Measurements from ENCODE around the gene ZDHHC13. TPM values are rescaled to one million over a fixed set of nuclear protein-coding genes. Genes with fewer than 3 reads are reported as not detected.

The ZDHHC13 gene
- total RNA-seq, 2 donors from 2014 or later: 26.0 to 29.6 TPM

- WGBS, 2 experiments (ENCODE audit: insufficient coverage in 1 of 2, insufficient read length in 1 of 2): 93 to 95% methylated on average over 3 of the region's 3 CpGs
These were observed 108.6 kb downstream of the ZDHHC13 start for GRCh38 chr11:19225581-19225980.

More at GRCh38 chr11:19225581-19225980, 108.6 kb downstream of the ZDHHC13 start:
- DNase-seq: no peak
- Mint-ChIP-seq H3K4me1 (peaks cover 10% of the 10 kb centered on the region), H3K27me3 (ENCODE audit: insufficient read depth) (peaks cover 58% of the 10 kb centered on the region), H3K9me3 (peaks cover 16% of the 10 kb centered on the region), H3K36me3 (ENCODE audit: low read depth) (peaks cover 48% of the 10 kb centered on the region), H3K4me3 (no peak overlapping the region), H3K27ac (no peak overlapping the region)
- Histone ChIP-seq H3K36me3 (ENCODE audit: control insufficient read depth, insufficient read depth, low read length) (peaks cover 28% of the 10 kb centered on the region), H3K9me3 (ENCODE audit: control insufficient read depth, low read length) (peaks cover 24% of the 10 kb centered on the region), H3K27ac (ENCODE audit: low read depth, low read length) (no peak overlapping the region), H3K4me3 (ENCODE audit: low read length) (no peak overlapping the region), H3K27me3 (ENCODE audit: control insufficient read depth, insufficient read depth, low read length, poor library complexity, severe bottlenecking) (peaks cover 84% of the 10 kb centered on the region), H3K9ac (ENCODE audit: extremely low read depth, low read length, poor library complexity, severe bottlenecking) (no peak overlapping the region), H3K4me1 (ENCODE audit: control insufficient read depth, insufficient read depth, low read length) (no peaks in the 10 kb centered on the region)
- TF ChIP-seq CTCF (conservative IDR thresholded peaks at IDR 0.05): no peak

Other genes with a start within 250 kb of the ZDHHC13 start
- not detected for gene MRGPRX1, start 177.8 kb upstream of the ZDHHC13 start, total RNA-seq
- gene MRGPRX2, start 56.5 kb upstream of the ZDHHC13 start, total RNA-seq: not detected
- gene CSRP3, start 84.8 kb downstream of the ZDHHC13 start, total RNA-seq: not detected
- gene E2F8, start 123.8 kb downstream of the ZDHHC13 start, total RNA-seq: 10 to 100 TPM; 10.5 to 12.2 TPM